Vagina (tissue), 2 donors: Measurements from ENCODE around the gene PROM2. TPM values are rescaled to one million over a fixed set of nuclear protein-coding genes. Genes with fewer than 3 reads are reported as not detected.

Experiments
- DNase-seq, 2 donors: peaks; one replicate each; pipeline ENCODE4 v3.0.0-alpha.2; 2017; ENCODE audit errors: extremely low spot score in 2 of 2
- H3K27ac ChIP-seq: fragments of 200-600 bp; sonication (generic); one replicate; pipeline ENCODE4 v1.5.1; 2019
- H3K27me3 ChIP-seq: fragments of 200-600 bp; sonication (generic); one replicate; pipeline ENCODE4 v1.5.1; 2019
- H3K36me3 ChIP-seq, 2 donors: fragments of 200-600 bp; sonication (generic); one replicate each; pipeline ENCODE4 v1.5.1; 2017 to 2019
- H3K4me1 ChIP-seq: fragments of 200-600 bp; sonication (generic); one replicate; pipeline ENCODE4 v1.5.1; 2019
- H3K4me3 ChIP-seq, 2 donors: fragments of 200-600 bp; sonication (generic); 1 replicate in 1 of 2; 2 replicates in 1 of 2; pipeline ENCODE4 v1.5.1; 2016 to 2019
- H3K9me3 ChIP-seq: fragments of 200-600 bp; sonication (generic); one replicate; pipeline ENCODE4 v1.5.1; 2019
- POLR2A ChIP-seq, 2 donors: fragments of 450-650 bp; IDR thresholded peaks; one replicate each; pipeline ENCODE4 v1.6.1; 2017; ENCODE audit warnings: antibody characterized with exemption in 2 of 2, mild to moderate bottlenecking in 2 of 2, moderate library complexity in 2 of 2
- POLR2AphosphoS5 ChIP-seq, 2 donors: sonication (generic); formaldehyde crosslinking; IDR thresholded peaks; one replicate each; pipeline ENCODE4 v1.9.0; 2017; ENCODE audit warnings: antibody characterized with exemption in 2 of 2, mild to moderate bottlenecking in 2 of 2, low read depth in 1 of 2; ENCODE audit not compliant: insufficient read depth in 1 of 2
- intact Hi-C: fragments of 100-400 bp; cut with DNase I; formaldehyde crosslinking; loops from one replicate; pipeline ENCODE4 v1.15.1; 2023
- total RNA-seq: library from RNA; depleted of rRNA; stranded (reverse); fragments of >200 nt; gene quantifications from one replicate; pipeline ENCODE4 v1.2.3, GENCODE V29; 2016
- TF ChIP-seq, protein P1 (sequence below), 3 experiments: fragments of 450-650 bp in 2 of 3; fragments of 200-600 bp in 1 of 3; sonication (generic) in 1 of 3; IDR thresholded peaks; one replicate each; pipeline ENCODE4 v1.5.1; 2017 to 2019; ENCODE audit warnings: antibody characterized with exemption in 3 of 3, mild to moderate bottlenecking in 2 of 3, moderate library complexity in 2 of 3

The PROM2 gene
- total RNA-seq, 1 donor from 2014 or later = 70.5 TPM

DNA sequence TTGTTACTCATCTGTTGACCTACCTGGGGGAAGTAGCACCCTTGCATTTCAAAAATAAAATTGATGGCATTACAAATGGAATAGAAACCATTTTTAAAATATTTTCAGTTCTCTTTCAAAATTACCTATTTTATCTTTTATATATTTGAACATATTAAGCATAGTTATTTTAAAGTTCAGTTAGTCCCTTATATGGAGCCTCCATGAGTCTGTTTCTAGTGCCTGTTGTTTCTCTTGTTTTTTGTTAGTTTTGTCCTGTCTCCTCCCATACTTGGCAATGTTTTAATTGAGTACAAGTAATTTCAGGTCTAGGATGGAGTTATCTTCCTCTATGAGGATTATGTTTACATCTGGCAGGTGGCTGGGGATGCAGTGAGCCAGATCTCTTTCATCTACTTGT lies 17.0 kb downstream of the PROM2 start:
- no peaks in the 10 kb centered on the region for H3K27me3 ChIP-seq
- H3K27ac ChIP-seq = no peak overlapping the region
- peaks cover 0 to 6% of the 10 kb centered on the region in 2 donors for H3K36me3 ChIP-seq
- H3K4me3 ChIP-seq = no peak overlapping the region
- TF ChIP-seq POLR2AphosphoS5 (IDR thresholded peaks at IDR 0.05; ENCODE audit: insufficient read depth in 1 of 2, low read depth in 1 of 2) (no peak), POLR2A (IDR thresholded peaks at IDR 0.05) (no peak)
- TF ChIP-seq, protein P1, sequence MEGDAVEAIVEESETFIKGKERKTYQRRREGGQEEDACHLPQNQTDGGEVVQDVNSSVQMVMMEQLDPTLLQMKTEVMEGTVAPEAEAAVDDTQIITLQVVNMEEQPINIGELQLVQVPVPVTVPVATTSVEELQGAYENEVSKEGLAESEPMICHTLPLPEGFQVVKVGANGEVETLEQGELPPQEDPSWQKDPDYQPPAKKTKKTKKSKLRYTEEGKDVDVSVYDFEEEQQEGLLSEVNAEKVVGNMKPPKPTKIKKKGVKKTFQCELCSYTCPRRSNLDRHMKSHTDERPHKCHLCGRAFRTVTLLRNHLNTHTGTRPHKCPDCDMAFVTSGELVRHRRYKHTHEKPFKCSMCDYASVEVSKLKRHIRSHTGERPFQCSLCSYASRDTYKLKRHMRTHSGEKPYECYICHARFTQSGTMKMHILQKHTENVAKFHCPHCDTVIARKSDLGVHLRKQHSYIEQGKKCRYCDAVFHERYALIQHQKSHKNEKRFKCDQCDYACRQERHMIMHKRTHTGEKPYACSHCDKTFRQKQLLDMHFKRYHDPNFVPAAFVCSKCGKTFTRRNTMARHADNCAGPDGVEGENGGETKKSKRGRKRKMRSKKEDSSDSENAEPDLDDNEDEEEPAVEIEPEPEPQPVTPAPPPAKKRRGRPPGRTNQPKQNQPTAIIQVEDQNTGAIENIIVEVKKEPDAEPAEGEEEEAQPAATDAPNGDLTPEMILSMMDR (IDR thresholded peaks at IDR 0.05) = no peak
- DNase-seq = no peak
- H3K9me3 ChIP-seq = no peaks in the 10 kb centered on the region
- peaks cover under 1% of the 10 kb centered on the region for H3K4me1 ChIP-seq
- intact Hi-C loops = loop anchor here (5.0 kb wide), 1 partner anchor 74 kb away; no protein-coding TSS in a partner anchor

DNA sequence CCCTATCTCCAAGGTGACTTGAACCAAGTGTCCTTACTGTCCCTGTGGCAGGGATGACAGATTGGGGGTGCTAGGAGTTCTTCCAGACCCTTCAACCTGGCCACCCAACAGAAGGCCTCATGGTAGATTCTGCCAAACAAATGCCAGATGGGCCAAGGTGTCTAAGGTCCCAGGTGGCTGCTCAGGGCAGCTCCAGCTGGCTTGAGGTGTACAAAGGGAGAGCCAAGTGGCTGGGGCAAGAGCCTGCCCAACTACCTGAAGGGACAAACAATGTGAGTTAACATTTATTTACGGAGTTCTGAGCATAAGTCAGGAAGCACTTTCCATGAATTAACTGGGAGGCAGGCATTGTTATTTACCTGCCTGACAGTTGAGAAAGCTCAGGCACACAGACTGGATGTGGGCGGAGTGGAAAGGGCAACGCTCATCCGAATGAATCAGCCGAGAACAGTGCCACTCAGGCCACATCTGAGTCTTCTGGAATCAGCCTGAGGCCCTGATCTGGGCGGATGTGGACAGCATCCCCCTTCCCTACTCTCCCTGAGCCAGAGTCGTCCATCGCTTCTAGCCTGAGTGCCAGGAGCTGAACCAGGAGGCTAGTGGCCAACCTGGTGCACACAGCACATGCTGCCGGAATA lies 18.5 kb downstream of the PROM2 start:
- DNase-seq = no peak
- Histone ChIP-seq H3K4me3 (no peak overlapping the region), H3K9me3 (no peaks in the 10 kb centered on the region), H3K4me1 (peaks cover 7% of the 10 kb centered on the region), H3K36me3 (peaks cover 0 to 6% of the 10 kb centered on the region in 2 donors), H3K27me3 (no peaks in the 10 kb centered on the region), H3K27ac (no peak overlapping the region)
- TF ChIP-seq POLR2AphosphoS5 (IDR thresholded peaks at IDR 0.05; ENCODE audit: insufficient read depth in 1 of 2, low read depth in 1 of 2) (no peak), POLR2A (IDR thresholded peaks at IDR 0.05) (no peak)
- TF ChIP-seq, protein P1 (IDR thresholded peaks at IDR 0.05) = no peak
- intact Hi-C loops = loop anchor here (5.0 kb wide), 1 partner anchor 75 kb away; no protein-coding TSS in a partner anchor

DNA sequence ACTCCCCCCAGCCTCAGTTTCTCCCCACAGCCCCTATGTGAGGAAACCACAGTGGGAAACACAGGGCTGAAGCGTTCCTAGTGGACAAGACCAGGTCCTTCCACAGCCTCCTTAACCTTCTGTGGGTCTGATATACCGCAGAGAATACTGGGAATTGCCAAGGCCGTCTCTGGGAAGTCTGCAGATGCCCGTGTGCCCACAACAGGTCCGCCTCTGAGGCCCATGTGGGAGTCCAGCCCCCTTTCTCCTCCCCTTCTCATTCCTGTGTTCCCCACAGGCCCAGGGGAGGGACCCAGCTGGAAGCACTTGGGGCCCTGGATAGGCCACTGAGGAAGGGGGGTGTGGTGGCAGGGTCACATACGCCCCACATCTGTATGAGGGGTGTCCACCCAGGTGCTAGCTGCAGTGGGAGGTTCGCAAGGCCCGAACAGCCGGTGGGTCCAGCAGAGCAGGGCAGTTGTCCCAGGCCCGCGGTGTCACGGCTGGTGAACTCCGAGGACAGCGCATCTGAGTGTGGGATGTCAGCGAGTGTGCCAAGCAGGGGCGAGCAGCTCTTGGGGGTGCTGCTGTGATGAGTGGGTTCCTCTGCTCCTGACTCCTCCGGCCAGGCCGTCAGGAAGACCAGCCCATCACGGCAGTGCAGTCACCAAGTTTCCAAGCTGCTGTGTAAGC lies 20.5 kb downstream of the PROM2 start:
- Histone ChIP-seq H3K4me3 (no peak overlapping the region), H3K9me3 (no peaks in the 10 kb centered on the region), H3K4me1 (peaks cover 7% of the 10 kb centered on the region), H3K27me3 (no peaks in the 10 kb centered on the region), H3K27ac (no peak overlapping the region), H3K36me3 (peaks cover 0 to 6% of the 10 kb centered on the region in 2 donors)
- intact Hi-C loops = loop anchor here (5.0 kb wide), 1 partner anchor 77 kb away; no protein-coding TSS in a partner anchor
- no peak for TF ChIP-seq POLR2AphosphoS5 (IDR thresholded peaks at IDR 0.05; ENCODE audit: insufficient read depth in 1 of 2, low read depth in 1 of 2)
- no peak for TF ChIP-seq POLR2A (IDR thresholded peaks at IDR 0.05)
- TF ChIP-seq, protein P1 (IDR thresholded peaks at IDR 0.05) = no peak
- no peak for DNase-seq

DNA sequence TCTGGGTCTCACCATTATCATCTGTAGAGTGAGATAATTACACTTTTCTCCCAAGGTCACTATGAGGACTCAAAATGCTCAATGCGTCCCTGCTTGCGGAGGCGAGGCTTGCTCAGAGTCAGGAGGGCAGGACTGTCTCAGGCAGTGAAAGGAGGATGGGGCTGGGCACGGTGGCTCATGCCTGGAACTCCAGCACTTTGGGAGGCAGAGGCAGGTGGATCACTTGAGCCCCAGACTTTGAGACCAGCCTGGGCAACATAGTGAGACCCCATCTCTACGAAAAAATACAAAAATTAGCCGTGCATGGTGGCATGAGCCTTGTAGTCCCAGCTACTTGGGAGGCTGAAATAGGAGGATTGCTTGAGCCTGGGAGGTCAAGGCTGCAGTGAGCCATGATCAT lies 21.1 kb downstream of the PROM2 start:
- DNase-seq = no peak
- intact Hi-C loops = no loop called here

More for the DNA sequence above, 21.1 kb downstream of the PROM2 start:
- Histone ChIP-seq H3K4me1 (peaks cover 7% of the 10 kb centered on the region), H3K27me3 (no peaks in the 10 kb centered on the region), H3K36me3 (peaks cover 0 to 3% of the 10 kb centered on the region in 2 donors), H3K9me3 (no peaks in the 10 kb centered on the region), H3K27ac (no peak overlapping the region), H3K4me3 (no peak overlapping the region)
- TF ChIP-seq, protein P1 (IDR thresholded peaks at IDR 0.05) = no peak
- TF ChIP-seq POLR2AphosphoS5 (IDR thresholded peaks at IDR 0.05; ENCODE audit: insufficient read depth in 1 of 2, low read depth in 1 of 2) = no peak
- no peak for TF ChIP-seq POLR2A (IDR thresholded peaks at IDR 0.05)
